GM18526 (cell line): Measurements from ENCODE around the gene IZUMO3.

ENCODE experiments used
- POLR2A ChIP-seq: IDR thresholded peaks from 3 replicates; pipeline ENCODE4 v1.6.1; 2011; ENCODE audit not compliant: insufficient read length; ENCODE audit errors: extremely low read depth

IZUMO3 gene, protein sequence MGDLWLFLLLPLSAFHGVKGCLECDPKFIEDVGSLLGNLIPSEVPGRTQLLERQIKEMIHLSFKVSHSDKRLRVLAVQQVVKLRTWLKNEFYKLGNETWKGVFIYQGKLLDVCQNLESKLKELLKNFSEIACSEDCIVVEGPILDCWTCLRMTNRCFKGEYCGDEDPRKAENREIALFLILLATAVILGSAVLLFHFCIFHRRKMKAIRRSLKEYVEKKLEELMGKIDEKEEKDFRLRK

DNA sequence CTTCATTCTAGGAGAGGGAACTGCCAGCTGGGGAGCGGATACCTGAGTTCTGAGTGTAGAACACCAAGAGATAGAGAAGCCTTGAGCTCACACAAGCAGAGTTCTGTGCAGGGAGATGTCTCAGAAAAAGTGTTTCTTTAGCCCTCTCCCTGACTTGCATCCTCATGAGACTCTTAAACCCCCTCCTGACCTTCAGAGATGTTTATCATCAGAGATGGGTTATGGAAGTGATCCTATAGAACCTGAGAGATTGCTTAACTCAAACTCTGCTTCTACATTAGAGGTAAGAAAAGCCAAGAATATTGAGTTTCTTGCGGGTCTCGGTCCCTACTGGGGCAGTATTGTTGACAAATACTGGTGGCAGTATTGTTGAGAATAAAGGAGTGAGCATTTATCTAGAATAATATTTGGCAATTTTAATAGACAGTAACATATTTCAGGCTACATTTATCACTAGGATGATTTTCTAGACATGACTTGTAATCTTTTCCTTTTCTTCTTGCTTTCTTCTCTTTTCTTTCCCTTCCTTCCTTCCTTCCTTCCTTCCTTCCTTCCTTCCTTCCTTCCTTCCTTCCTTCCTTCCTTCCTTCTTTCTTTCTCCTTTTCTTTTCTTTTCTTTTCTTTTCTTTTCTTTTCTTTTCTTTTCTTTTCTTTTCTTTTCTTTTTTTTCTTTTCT lies at the start of gene IZUMO3:
Gene IZUMO3, minus strand, starts transcription at position 51 of the 676 bp plus-strand sequence. CDS start 248 bp downstream, outside the sequence.
- TF ChIP-seq POLR2A: no peak

DNA sequence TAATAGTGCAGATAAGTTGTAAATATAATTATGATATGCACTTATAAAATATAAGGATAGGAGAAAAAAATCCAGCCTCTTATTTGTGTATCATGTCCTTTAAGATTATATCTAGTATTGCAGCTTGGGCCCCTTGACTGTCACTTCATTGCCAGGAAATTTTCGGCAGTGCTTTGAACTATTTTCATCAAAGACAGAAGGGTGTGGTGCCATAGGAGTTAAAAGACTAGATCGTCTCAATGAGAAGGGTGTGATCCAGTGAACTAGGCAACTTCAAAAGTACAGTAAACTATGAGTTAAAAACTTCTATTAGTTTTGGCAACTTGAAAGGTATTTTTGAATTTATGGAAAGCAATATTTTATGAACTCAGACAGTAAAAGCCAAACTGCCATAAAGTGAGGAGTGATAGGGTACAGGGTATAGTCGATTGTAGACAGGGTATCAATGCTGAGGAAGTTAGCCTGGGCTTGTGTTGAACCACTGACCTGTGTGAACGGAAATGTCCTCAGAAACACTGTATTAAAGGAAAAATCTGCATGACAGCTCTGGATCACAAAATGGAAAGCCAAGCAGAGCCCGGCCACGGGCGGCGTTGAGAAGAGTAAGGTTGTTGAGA lies 48.6 kb upstream of the IZUMO3 start:
- TF ChIP-seq POLR2A: no peak

DNA sequence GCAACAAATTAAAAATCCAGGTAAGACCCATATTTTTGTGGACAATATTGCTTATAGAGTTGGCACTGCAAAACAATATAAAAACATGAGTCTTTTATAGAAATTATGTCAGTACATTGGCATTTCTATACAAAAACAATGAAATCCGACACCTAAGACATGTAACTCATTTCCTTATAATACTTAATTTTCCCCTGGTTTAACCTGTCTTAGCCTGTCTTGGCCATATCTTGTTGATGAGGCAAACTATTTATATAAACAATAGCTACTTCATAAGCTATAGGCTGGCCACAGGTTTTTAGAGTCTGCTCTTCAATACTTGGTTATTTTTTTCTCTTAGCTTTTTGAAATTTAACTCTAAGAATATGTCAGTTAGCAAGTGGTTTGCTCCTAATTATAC lies 44.7 kb upstream of the IZUMO3 start:
- no peak for TF ChIP-seq POLR2A

DNA sequence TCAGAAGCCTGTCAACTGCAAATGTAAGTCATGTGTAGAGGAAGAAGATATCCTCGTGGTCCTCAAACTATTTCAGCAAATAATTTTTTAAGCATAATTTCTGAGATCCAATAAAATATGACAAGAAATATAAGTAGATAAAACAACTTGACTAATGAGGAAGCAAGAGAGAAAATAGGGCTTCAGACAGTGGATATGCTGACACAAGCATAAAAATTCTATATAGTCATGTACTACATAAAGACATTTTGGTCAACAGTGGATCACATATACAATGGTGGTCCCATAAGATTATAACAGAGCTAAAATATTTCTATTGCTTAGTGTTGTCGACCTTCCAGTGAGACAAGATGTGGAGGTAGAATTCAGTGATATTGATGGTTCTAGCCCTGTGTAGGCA lies 42.2 kb upstream of the IZUMO3 start:
- TF ChIP-seq POLR2A: no peak

DNA sequence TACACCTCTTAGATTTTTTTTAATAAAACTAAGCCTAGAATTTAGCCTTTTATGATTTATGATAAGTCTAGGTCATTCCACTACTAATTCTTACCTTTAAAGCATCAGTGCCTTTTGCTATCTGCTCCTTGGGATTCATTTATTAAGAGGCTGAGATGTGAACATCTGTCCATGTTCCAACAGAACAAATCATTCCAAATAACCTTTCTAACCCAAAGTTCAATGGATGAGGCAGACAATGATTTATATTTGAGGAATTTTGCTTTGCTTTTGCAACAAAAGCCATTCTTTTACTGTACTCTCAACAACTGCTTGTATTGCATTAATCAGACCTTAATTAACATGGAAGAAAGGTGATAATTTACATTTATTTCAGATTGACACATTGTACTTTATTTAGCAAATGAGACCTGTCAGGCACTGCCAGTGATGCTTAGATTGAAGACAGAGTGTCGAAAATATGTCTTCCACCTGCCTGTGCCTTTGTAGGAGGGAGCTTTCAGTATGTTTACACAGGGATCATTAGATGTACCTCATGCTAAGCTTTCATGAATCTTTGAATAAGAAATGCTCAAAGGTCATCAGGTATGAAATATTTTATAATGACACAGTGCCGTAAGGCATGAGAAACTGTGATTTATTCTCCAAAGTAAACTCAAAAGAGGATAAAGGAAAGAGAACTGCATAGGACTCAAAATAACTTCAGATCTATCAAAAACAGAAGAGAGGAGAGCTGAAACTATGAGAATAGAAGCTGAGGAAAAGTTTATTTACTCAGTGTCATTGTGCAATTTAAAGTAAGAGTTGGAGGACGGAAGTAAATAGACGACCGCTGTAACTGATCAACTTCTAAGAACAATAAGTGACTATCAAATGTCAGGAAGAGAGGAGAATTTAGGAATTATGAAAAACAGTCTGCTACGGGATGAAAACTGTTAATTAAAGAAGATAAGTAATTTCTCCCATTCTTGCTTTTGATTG lies 36.7 kb upstream of the IZUMO3 start:
- no peak for TF ChIP-seq POLR2A

DNA sequence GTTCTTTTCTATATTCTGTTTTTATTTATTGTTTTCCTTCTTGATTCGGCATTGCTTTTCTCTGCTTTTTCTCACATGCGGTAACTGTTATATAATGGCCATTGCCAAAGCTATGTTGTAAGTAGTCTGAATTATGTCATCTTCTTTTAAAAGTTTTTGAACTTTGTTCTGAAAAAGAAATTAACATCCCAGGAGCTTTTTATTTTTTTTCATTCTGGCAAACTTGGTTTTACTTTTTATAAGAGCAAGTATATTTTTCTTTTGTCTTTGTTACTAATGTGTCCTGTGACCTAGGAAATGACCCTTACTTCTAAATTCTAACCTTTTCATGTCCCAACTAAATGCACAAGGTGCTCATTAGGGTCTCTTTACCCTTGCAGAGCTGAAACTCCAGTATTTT lies 26.7 kb upstream of the IZUMO3 start:
- no peak for TF ChIP-seq POLR2A

DNA sequence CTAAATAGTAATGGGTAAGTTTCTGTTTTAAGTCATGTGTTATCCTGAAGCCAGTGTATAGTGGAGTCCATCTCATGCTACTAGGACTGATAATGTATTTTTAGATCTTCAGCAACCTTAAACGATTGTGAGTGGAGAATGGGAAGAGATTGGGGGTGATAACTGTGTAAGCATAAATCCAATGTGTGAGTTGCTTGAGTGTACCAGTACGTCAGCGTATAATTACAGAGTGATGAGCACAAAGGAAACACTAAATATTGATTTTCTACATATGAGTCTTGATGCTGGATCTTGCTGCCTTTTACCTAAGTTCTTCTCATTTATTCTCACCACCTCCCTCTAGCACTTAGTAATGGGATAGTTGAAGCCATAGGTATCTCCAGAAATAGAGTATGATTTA lies 16.3 kb upstream of the IZUMO3 start:
- TF ChIP-seq POLR2A: no peak

DNA sequence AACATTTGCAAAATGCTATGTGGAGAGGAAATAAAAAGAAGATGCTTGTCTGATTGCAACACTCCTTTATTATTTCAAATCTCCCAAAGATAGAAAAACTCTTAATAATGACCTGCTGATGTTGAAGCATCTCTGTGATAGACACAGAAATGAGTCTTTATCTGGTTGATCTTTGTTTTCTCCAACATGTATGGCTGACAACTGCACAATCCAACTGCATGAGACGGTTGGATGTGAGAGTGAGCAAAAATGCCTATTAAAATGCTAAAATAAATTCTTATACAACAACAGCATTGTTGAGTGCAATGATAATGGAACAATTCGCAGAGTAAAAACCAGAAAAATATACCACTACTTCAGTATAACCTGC lies 7.5 kb upstream of the IZUMO3 start:
- TF ChIP-seq POLR2A: no peak

DNA sequence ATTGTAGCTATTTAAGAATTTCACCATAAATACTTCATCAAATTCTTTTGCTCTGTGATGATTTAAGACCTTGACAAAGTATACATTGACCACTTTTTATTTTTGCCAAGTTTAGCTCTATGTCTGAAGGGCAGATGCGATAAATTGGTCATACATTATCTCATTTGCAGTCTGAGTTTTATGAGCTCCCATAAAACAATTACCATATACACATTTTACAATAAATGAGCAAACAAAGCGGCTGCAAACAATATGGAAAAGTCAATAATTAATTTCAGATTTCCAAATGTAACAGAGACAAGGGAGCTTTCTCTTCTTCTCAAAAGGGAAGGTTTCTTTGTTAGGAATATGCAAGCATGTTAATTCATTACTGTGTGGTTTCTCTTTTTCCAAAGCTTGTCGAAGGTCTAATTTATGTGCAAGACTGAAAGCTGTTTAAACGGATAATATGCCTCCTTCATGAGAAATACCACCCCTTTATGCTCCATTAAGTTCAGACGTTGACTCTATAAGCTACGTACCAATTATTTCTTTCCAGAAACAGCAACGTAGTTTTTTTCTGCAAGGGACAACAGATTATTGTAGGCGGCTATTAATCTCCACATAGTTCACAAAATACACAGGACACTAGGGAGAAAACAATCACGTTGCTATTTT lies 7.0 kb upstream of the IZUMO3 start:
- no peak for TF ChIP-seq POLR2A

DNA sequence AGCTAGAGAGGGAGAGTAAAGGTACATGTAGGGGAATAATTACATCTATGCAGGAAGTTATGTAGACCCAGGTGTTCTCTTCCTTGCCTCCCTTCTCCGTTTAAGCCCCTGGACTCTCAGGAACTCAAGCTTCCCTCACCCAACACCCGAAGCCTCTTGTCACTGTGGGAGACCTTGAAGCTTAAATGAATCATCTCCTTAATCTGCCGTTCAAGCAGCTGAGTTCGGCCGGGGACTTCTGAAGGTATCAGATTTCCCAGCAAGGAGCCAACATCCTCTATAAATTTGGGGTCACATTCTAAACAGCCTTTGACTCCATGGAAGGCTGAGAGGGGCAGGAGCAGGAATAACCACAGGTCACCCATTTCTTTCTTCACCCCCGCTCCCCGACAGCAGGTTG lies 412 bp downstream of the IZUMO3 start:
- TF ChIP-seq POLR2A: no peak

DNA sequence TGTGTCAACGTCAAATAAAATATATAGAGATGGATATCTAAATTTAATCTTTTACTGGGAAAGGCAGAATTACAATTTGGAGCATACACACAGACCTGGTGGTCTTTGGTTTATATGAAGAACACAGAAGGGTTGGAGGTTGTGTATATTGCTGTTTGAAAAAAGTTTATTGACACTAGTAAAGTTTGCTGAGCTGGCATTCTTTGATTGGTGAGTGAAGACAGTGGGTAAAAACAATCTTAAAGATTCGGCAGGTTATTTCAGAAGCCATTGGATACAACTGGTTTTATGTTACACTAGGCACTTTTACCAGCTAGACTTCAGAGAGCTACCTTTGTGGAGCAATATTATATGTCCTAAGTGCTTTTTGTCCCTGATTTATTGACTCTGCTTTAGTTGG lies 27.2 kb downstream of the IZUMO3 start:
- TF ChIP-seq POLR2A: no peak

DNA sequence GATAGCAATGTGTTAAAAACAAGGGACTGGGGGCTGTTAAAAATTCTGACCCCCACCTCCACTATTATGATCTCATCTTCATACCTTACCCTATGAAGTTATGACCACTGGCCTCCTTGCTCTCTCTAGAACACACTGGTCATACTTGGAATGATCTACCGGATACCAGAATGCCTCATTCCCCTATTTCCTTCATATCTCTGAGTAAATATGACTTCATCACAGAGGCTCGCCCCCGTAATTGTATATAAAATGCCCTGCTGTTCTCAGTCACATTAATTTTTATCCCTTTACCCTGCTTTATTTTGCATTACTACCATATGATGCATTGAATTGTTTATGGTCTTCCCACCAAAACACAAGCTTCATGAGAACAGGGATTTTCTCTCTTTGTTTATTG lies 29.2 kb downstream of the IZUMO3 start:
- TF ChIP-seq POLR2A: no peak

DNA sequence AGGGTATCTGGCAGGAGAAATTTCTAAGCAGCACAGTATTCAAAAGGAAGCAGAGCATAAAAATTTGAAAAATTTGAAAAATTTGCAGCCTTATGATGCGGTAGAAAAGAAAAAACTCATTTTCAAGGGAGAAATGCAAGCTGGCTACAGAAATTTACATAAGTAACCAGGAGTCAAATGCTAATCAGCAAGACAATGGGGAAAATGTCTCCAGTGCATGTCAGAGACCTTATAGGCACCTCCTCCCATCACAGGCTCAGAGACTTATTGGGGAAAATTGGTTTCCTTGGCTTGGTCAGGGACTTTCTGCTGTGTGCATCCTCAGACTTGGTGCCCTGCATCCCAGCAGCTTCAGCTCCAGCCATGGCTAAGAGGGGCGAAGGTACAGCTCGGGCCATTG lies 35.8 kb downstream of the IZUMO3 start:
- no peak for TF ChIP-seq POLR2A

DNA sequence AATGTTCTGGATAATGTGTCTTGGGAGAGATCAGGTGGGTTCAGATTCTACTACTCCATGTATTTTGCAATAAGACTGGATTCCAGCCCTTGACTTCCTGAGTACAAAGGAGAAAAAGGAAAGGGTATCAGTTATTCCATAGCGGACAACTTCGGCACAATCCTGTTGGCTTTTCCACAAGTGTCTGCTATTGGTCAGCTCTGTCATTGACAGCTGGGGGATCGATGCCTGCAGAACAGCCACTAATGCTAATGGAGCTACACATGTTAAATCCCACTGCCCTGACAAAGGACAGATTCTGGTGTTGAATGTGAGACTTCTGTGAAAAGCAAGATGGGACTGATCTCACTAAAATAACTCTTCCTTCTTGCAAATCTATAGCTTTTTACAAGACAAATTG lies 41.2 kb downstream of the IZUMO3 start:
- TF ChIP-seq POLR2A: no peak

DNA sequence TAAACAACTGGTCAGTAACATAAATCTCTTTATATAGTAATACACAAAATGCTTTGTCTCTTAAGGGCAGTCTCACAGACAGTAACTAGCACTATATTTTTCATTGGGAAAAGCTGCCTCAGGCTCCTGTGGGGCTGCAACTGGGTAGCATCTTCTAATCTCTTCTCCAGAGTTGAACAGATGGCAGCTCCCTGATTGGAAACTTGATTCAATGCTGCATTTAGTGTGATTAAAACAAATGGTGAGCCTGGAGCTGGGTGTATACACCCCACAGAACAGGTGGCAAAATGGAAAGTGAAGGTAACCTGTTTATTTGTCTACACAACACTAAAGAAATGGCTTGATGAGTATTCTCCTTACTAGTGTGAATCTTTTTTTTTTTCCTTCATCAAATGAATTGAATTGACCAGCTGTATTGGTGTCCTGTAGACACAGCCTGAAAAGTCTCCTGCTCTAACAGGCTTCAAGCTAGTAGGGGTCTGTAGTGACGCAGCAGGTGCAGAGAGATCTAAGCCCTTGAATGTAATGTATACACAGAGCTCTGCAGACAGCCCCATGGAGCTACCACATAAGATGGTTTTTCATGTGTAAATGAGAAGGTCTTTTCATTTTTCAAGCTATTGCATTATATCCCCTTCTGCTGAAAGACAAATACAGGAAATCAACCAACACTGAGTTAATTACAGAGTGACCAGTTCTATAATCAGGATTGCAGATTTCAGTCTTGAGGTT lies 43.3 kb downstream of the IZUMO3 start:
- TF ChIP-seq POLR2A: no peak

DNA sequence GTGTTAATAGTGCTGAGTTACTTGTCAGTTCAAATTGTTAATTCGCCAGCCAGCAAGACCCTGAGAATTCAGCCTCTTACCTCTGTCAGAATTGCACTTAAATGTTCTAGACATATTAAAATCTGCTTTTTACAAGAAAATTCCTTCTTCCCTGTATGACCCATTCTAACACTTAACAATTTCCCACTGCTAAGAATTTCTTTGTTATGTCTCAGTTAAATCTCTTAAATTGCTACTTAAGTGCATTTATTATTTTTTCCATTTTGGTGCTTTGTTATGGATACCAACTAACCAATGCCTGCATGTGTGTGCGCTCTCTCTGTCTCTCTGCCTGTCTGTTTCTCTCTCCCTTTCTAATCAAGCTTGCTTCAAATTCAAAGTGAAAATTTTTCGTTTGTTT lies 44.9 kb downstream of the IZUMO3 start:
- no peak for TF ChIP-seq POLR2A
